Cardiac fibroblast (primary cell): ENCODE data around the gene MED6.

Experiments used
- DNase-seq, 2 donors: peaks; one replicate each; pipeline versions ENCODE4 v3.0.0 to v3.0.0-alpha.2; 2010; ENCODE audit warnings: low read depth in 2 of 2
- H3K4me3 ChIP-seq, 2 donors: replicated peaks in 1 of 2; 1 replicate in 1 of 2; 2 replicates in 1 of 2; pipeline ENCODE4 v1.5.1; 2011; ENCODE audit warnings: low read depth in 2 of 2, low read length in 2 of 2, mild to moderate bottlenecking in 2 of 2, moderate library complexity in 1 of 2
- TF ChIP-seq, protein P1 (sequence below): IDR thresholded peaks from one replicate; pipeline ENCODE4 v1.5.1; 2011; ENCODE audit warnings: low read depth, mild to moderate bottlenecking, low read length, inconsistent platforms

The MED6 gene

DNA sequence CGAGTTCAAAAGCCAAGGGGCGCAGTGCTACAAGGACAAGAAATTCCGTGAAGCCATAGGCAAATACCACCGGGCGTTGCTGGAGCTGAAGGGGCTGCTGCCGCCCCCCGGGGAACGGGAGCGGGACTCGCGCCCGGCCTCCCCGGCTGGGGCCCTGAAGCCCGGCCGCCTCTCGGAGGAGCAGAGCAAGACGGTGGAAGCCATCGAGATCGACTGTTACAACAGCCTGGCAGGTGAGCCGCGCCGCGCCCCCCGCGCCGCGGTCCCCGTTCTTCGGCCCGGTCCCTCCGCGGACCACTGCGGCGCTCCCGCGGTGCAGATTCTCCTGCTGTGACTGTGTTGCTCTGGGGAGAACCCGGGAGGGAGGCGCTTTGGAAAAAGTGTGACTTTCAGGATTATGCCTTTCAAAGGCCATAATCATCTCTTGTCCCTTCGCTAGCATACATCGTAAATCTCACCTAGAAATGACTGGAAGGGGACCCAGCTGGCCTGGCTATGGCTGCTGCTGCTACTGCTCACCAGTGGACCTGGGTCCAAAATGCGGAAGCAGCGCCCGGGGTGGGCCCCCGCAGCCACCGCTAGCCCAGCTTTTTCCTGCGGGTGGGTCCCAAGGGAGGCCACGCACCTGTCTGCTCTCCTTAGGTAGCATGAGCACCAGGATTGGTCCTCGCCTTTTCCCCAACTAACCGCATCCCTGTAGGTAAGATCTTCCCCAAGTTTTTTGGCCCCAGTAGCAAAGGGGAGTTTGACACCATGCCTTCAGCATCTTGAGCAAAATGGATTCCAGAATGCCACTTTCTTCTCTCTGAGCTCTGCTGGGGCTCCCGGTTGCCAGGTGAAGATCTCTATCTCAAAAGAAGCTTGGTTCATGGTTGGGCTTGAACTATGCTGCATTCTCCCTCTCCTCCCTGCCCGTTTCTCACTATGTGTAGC is 42.1 kb upstream of the MED6 start:
- H3K4me3 ChIP-seq: peak overlapping the region; percentile 30 to 36
- DNase-seq: no peak
- TF ChIP-seq, protein P1, sequence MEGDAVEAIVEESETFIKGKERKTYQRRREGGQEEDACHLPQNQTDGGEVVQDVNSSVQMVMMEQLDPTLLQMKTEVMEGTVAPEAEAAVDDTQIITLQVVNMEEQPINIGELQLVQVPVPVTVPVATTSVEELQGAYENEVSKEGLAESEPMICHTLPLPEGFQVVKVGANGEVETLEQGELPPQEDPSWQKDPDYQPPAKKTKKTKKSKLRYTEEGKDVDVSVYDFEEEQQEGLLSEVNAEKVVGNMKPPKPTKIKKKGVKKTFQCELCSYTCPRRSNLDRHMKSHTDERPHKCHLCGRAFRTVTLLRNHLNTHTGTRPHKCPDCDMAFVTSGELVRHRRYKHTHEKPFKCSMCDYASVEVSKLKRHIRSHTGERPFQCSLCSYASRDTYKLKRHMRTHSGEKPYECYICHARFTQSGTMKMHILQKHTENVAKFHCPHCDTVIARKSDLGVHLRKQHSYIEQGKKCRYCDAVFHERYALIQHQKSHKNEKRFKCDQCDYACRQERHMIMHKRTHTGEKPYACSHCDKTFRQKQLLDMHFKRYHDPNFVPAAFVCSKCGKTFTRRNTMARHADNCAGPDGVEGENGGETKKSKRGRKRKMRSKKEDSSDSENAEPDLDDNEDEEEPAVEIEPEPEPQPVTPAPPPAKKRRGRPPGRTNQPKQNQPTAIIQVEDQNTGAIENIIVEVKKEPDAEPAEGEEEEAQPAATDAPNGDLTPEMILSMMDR: no peak

- peak in 1 of 2 donors; percentile 6 for DNase-seq
- H3K4me3 ChIP-seq: peak within 1 kb of the TSS; percentile 48 to 49
- TF ChIP-seq, protein P1: no peak
These were observed 41.3 kb upstream of the MED6 start, which contains the start of gene TTC9 for GRCh38 chr14:70641548-70642302. TSS of gene TTC9 (plus strand) at chr14:70641916. CDS start at chr14:70642130, 214 bp downstream.

DNA sequence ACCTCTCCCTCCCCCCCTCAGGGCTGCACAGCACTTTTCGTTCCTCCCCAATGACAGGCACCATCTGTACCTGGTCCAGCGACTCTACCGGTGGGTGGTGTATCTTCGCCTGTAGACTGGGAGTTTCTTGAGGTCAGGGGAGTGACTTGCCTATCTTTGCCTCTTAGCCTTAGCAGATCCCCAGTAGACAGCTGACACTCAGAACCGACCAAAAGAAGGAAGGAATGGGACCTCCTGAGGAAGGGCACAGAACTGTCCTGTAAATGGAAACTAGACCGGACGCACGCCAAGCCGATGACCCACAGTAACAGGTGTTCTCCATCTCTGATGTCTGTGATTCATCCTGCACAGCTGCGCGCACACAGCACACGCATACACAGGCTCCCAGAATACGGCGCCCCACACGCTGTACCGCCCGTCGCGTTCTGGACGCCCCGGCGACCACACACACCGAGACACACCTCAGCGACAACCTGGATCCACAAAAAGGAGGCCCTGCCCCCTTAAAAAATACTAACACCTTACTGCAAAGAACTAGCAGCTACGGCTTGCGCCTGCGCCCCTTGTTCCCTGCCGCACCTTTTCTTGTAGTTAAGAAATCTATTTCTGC is 40.6 kb upstream of the MED6 start:
- TF ChIP-seq, protein P1: no peak
- peak overlapping the region; percentile 48 to 49 for H3K4me3 ChIP-seq
- DNase-seq: peak in 1 of 2 donors; percentile 55

DNA sequence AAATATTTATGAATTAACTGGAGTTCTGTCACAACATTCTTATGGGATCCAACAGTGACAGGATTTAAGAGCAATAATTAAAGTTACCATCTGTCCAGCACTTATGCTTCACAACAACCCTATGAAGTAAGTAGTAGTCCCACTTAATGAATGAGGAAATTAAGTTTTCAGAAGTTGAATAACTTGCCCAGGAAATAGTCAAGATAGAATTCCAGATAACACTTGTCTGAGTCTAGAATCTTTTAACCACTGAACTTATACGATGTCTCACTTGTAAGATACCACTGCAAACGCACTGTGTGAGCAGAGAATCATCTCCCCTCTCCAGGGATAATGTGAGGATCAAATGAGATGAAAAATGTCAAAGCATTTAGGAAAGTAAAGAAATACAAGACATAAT is 38.0 kb upstream of the MED6 start:
- TF ChIP-seq, protein P1: no peak
- DNase-seq: no peak
- H3K4me3 ChIP-seq: no peak overlapping the region

DNA sequence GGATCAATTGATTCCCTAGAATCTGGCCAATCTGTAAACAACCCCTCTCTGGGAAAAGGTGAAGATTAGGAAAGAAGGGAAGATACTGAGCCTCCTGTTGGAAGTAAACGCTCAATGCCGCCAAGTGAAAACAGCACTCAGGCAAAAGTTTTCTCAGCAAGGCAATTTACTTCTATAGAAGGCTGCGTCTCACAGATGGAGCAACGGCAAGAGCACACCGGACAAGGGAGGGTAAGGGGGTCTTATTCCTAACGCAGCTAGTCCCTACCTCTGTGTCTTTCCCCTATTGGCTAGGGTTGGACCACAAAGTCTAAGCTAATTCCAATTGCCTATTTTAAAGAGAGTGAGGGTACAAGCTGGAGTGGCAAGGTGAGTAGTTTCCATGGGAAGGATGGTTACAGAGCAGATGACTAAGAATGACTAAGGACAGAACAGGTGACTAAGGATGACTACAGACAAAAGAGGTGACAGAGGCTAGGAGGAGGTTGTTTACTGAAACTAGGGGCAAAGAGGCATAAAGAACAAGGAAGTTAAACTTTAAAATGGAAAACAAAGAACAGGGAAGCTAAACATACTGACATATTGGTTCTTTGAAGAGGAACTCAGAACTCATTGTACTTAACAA is 35.6 kb upstream of the MED6 start:
- DNase-seq: no peak
- TF ChIP-seq, protein P1: no peak
- H3K4me3 ChIP-seq: no peak overlapping the region

DNA sequence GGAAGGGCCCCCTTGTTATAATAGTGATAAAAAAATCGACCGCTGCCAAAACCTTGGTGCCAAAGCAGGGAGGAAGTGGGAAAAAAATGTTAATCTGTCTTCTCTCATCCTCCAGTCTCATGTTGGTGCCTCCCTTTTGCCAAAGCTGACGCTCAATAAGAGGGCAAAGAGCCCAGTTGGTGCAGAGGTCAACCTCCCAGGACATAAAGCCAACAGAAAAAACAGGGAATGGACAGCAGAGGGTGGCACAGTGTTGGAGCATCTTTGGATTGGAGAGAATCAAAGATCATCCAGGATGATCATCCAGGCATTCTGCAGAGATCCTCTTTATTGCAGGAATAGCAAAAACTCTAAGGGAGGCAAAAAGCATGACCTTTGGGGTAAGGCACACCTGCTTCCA is 31.5 kb upstream of the MED6 start:
- TF ChIP-seq, protein P1: no peak
- DNase-seq: no peak
- H3K4me3 ChIP-seq: no peak overlapping the region
